K562 (cell line): ENCODE results near the gene SYNJ2. TPM values are rescaled to one million over a fixed set of nuclear protein-coding genes. Genes with fewer than 3 reads are reported as not detected.

ENCODE experiments used
- ATAC-seq: fragments of 200-7000 bp; cut with Tn5 transposase; 3 replicates; pipeline ENCODE4 v1.9.1; 2020; ENCODE audit warnings: moderate library complexity
- BruUV-seq: library from RNA; stranded (reverse); fragments of 400-500 nt; replicated peaks from 2 replicates; lab custom pipeline; 2021; lab: Mats Ljungman, UMichigan
- CTCF ChIA-PET: fragments of 300-600 bp; formaldehyde crosslinking; extraction: SDS; loops from one replicate; lab custom pipeline; 2021; ENCODE audit warnings: low intra/inter-chr PET ratio; lab: Yijun Ruan, JAX
- POLR2A ChIA-PET: fragments of 300-600, 350-650 bp; sonication (Branson Sonifier 250); formaldehyde crosslinking; extraction: SDS; loops from one replicate; lab custom pipeline; 2021; ENCODE audit warnings: antibody characterized with exemption, inconsistent platforms; lab: Yijun Ruan, JAX
- DNase-seq, 4 experiments: peaks; one replicate each; pipeline versions ENCODE4 v3.0.0 to v3.0.0-alpha.2; 2011 to 2018; ENCODE audit warnings: low spot score in 3 of 4, mixed read lengths in 3 of 4; ENCODE audit errors: extremely low read depth in 1 of 4
- FAIRE-seq: peaks from 2 replicates; lab custom pipeline; 2011; peaks lifted over from hg19 to GRCh38; lab: Jason Lieb, UNC
- H2AFZ ChIP-seq: 2 replicates; pipeline ENCODE4 v1.6.0; 2011; ENCODE audit warnings: low read depth, low read length, control low read depth, inconsistent platforms
- H3K27ac ChIP-seq: fragments of 200-600 bp; 3 replicates; pipeline ENCODE4 v1.8.0; 2011; ENCODE audit warnings: low read depth, mild to moderate bottlenecking, control low read depth, inconsistent platforms, low read length, moderate library complexity, mixed read lengths; ENCODE audit errors: extremely low read depth
- H3K27me3 ChIP-seq, 2 experiments: fragments of 300-600 bp in 1 of 2; 2 replicates in 1 of 2; 3 replicates in 1 of 2; pipeline versions ENCODE4 v1.6.0 to v1.8.0; 2011; ENCODE audit warnings: inconsistent platforms in 2 of 2, low read length in 2 of 2, mild to moderate bottlenecking in 1 of 2, mixed read lengths in 1 of 2, moderate library complexity in 1 of 2; ENCODE audit not compliant: control insufficient read depth in 2 of 2, insufficient read depth in 2 of 2
- H3K36me3 ChIP-seq: fragments of 300-600 bp; 3 replicates; pipeline ENCODE4 v1.8.0; 2011; ENCODE audit warnings: mild to moderate bottlenecking, low read length, inconsistent platforms; ENCODE audit not compliant: control insufficient read depth, insufficient read depth
- H3K4me1 ChIP-seq, 2 experiments: fragments of 200-600 bp in 1 of 2; replicated peaks in 1 of 2; 2 replicates in 1 of 2; 3 replicates in 1 of 2; pipeline versions ENCODE4 v1.5.1 to v1.8.0; 2011; ENCODE audit warnings: inconsistent platforms in 2 of 2, low read length in 2 of 2, mild to moderate bottlenecking in 1 of 2, mixed read lengths in 1 of 2, moderate library complexity in 1 of 2; ENCODE audit not compliant: control insufficient read depth in 2 of 2, insufficient read depth in 2 of 2
- H3K4me2 ChIP-seq: 2 replicates; pipeline ENCODE4 v1.6.1; 2011; ENCODE audit warnings: low read length, control low read depth, inconsistent platforms, mixed read lengths; ENCODE audit not compliant: insufficient read depth
- H3K4me3 ChIP-seq: fragments of 200-600 bp; sonication (generic), shearing (Covaris generic); 2 replicates; pipeline ENCODE4 v1.5.1; 2016; ENCODE audit warnings: control low read depth, inconsistent platforms
- H3K79me2 ChIP-seq: fragments of 200-600 bp; 3 replicates; pipeline ENCODE4 v1.8.0; 2011; ENCODE audit warnings: low read length, inconsistent platforms; ENCODE audit not compliant: control insufficient read depth, insufficient read depth
- H3K9ac ChIP-seq, 2 experiments: 2 replicates each; pipeline versions ENCODE4 v1.6.0 to v1.6.1; 2011; ENCODE audit warnings: low read depth in 2 of 2, low read length in 2 of 2, control low read depth in 1 of 2, inconsistent platforms in 1 of 2, mild to moderate bottlenecking in 1 of 2, mixed read lengths in 1 of 2; ENCODE audit not compliant: insufficient read depth in 1 of 2
- H3K9me1 ChIP-seq: one replicate; pipeline ENCODE4 v1.6.0; 2011; ENCODE audit warnings: inconsistent platforms, mild to moderate bottlenecking, low read length, moderate library complexity; ENCODE audit not compliant: control insufficient read depth, insufficient read depth
- H3K9me3 ChIP-seq: replicated peaks from 2 replicates; pipeline ENCODE4 v1.5.1; 2011; ENCODE audit warnings: low read depth, low read length, inconsistent platforms; ENCODE audit not compliant: control insufficient read depth, insufficient read depth
- H4K20me1 ChIP-seq: replicated peaks from 2 replicates; pipeline ENCODE4 v1.6.1; 2011; ENCODE audit warnings: low read length, inconsistent platforms, mixed read lengths; ENCODE audit not compliant: control insufficient read depth, insufficient read depth
- DIDO1 ChIP-seq: fragments of 450-650 bp; IDR thresholded peaks from 2 replicates; pipeline ENCODE4 v1.6.1; 2016; ENCODE audit warnings: low read depth, missing biosample characterization, missing genetic modification characterization
- JUND ChIP-seq, 2 experiments: IDR thresholded peaks; 2 replicates in 1 of 2; 3 replicates in 1 of 2; pipeline ENCODE4 v1.6.1; 2011; ENCODE audit warnings: borderline replicate concordance in 2 of 2, low read depth in 2 of 2, low read length in 2 of 2, improper control_type of control experiment in 1 of 2, missing biosample characterization in 1 of 2, missing genetic modification characterization in 1 of 2, missing genetic modification reagents in 1 of 2
- PTBP1 ChIP-seq: fragments of 200-400 bp; formaldehyde crosslinking; IDR thresholded peaks from 2 replicates; pipeline ENCODE4 v1.6.1; 2017; ENCODE audit warnings: low read depth, low read length
- RAD21 ChIP-seq, 2 experiments: fragments of 250-450 bp in 1 of 2; fragments of 450-650 bp in 1 of 2; sonication (Bioruptor Pico) in 1 of 2; formaldehyde crosslinking in 1 of 2; IDR thresholded peaks in 1 of 2; conservative IDR thresholded peaks in 1 of 2; 2 replicates each; pipeline versions ENCODE4 v1.4.0 to v1.8.0; 2020 to 2022; ENCODE audit warnings: mild to moderate bottlenecking in 2 of 2, moderate library complexity in 1 of 2
- SMAD2 ChIP-seq: fragments of 150-350 bp; IDR thresholded peaks from 2 replicates; pipeline ENCODE4 v1.6.1; 2014; ENCODE audit warnings: low read depth, mild to moderate bottlenecking, low read length
- TEAD1 ChIP-seq, 2 experiments: fragments of 450-650 bp in 1 of 2; sonication (generic) in 1 of 2; formaldehyde crosslinking; IDR thresholded peaks; 2 replicates each; pipeline versions ENCODE4 v1.4.0 to v1.8.0; 2020 to 2022; ENCODE audit warnings: mild to moderate bottlenecking in 2 of 2, missing genetic modification reagents in 1 of 2
- TRIM24 ChIP-seq, 2 experiments: fragments of 450-650 bp; IDR thresholded peaks; 2 replicates each; pipeline ENCODE4 v1.6.1; 2016
- ZNF124 ChIP-seq: sonication (generic); formaldehyde crosslinking; IDR thresholded peaks from 2 replicates; pipeline ENCODE4 v1.8.1; 2022; ENCODE audit warnings: missing genetic modification reagents
- WGBS: fragments of 100-300 bp; shearing (Covaris generic); methylation state at CpG from one replicate; pipeline ENCODE4 v1.1.6; 2016; ENCODE audit warnings: low coverage, mixed read lengths; ENCODE audit not compliant: insufficient coverage; ENCODE audit errors: missing lambda C conversion rate; 5-methylcytosine and 5-hydroxymethylcytosine counted together
- in situ Hi-C: fragments of 300-500 bp; cut with MboI; formaldehyde crosslinking; loops from 4 replicates; pipeline ENCODE4 v1.15.0; 2018; ENCODE audit warnings: inconsistent platforms, mixed read lengths
- intact Hi-C: fragments of 100-400 bp; cut with micrococcal nuclease; formaldehyde crosslinking; loops from 2 replicates; pipeline ENCODE4 v1.14.2; 2022
- polyA plus RNA-seq, 8 experiments: library from polyadenylated mRNA; depleted of rRNA in 4 of 8; stranded (reverse) in 5 of 8; unstranded in 3 of 8; fragments of >200 nt; fragmentation: Nextera tagmentation in 2 of 8; fragmentation: Illumina TruSeq in 1 of 8; extraction: Ambion mirVana in 2 of 8; extraction: Trizol in 1 of 8; gene quantifications; 2 replicates each; pipeline versions ENCODE4 v1.2.1 to v1.2.3, GENCODE V29; 2011 to 2014; ENCODE audit warnings: inconsistent platforms in 1 of 8, missing spikeins in 1 of 8
- total RNA-seq, 7 experiments: library from RNA; depleted of rRNA in 6 of 7; stranded (reverse); fragments of >200 nt in 6 of 7; fragmentation: Illumina TruSeq in 2 of 7; extraction: Trizol in 2 of 7; gene quantifications; 2 replicates each; pipeline versions ENCODE4 v1.2.1 to v1.2.3, GENCODE V29; 2011 to 2021; ENCODE audit warnings: low replicate concordance in 1 of 7
- TF ChIP-seq, protein P1 (sequence below): sonication (generic); formaldehyde crosslinking; IDR thresholded peaks from 2 replicates; pipeline ENCODE4 v1.8.0; 2023; ENCODE audit warnings: mild to moderate bottlenecking, missing genetic modification reagents
- TF ChIP-seq, protein P2 (sequence below), 3 experiments: IDR thresholded peaks in 2 of 3; conservative IDR thresholded peaks in 1 of 3; 2 replicates each; pipeline ENCODE4 v1.5.1; 2011 to 2012; ENCODE audit warnings: low read length in 3 of 3, mild to moderate bottlenecking in 3 of 3, control low read depth in 2 of 3, improper control_type of control experiment in 1 of 3, inconsistent platforms in 1 of 3, low read depth in 1 of 3, mixed read lengths in 1 of 3, moderate library complexity in 1 of 3; ENCODE audit not compliant: insufficient read depth in 2 of 3
- TF ChIP-seq, protein P3 (sequence below): fragments of 450-650 bp; IDR thresholded peaks from one replicate; pipeline ENCODE4 v1.6.1; 2018; ENCODE audit warnings: mild to moderate bottlenecking, moderate library complexity; ENCODE audit not compliant: partially characterized antibody
- TF ChIP-seq, protein P4 (sequence below): fragments of 450-650 bp; formaldehyde crosslinking; IDR thresholded peaks from 2 replicates; pipeline ENCODE4 v1.4.0; 2020; ENCODE audit warnings: mild to moderate bottlenecking

Gene SYNJ2
- total and polyA plus RNA-seq, 9 of the 15 experiments (the other 6 are each of a cell fraction or from before 2014, with no cell fraction given) = 3.0 to 27.7 (median 17.8) TPM

DNA sequence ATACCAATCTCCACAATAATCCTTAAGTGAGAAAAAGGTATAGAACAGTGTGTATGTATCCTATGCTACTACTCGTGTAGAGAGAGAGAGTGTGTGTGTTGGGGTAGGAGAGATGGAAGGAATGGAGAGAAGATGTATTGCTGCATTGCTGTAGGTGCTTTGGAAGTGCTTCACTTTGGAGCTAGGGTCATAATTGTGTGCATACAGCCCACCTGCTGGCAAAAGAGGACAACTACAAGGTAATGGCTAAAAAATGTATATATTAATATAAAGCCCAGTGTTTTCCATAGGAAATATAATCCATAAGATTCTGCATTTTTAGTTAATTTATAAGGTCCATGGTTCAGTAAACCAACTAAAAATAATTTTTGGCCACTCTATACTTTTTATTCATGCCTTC is 150.3 kb downstream of the SYNJ2 start:
- POLR2A ChIA-PET = interaction anchor here (0.6 to 1.0 kb wide), 3 partner anchors 29 to 661 kb away, joined by 3 read pairs; no protein-coding TSS in a partner anchor
- TF ChIP-seq, protein P1, sequence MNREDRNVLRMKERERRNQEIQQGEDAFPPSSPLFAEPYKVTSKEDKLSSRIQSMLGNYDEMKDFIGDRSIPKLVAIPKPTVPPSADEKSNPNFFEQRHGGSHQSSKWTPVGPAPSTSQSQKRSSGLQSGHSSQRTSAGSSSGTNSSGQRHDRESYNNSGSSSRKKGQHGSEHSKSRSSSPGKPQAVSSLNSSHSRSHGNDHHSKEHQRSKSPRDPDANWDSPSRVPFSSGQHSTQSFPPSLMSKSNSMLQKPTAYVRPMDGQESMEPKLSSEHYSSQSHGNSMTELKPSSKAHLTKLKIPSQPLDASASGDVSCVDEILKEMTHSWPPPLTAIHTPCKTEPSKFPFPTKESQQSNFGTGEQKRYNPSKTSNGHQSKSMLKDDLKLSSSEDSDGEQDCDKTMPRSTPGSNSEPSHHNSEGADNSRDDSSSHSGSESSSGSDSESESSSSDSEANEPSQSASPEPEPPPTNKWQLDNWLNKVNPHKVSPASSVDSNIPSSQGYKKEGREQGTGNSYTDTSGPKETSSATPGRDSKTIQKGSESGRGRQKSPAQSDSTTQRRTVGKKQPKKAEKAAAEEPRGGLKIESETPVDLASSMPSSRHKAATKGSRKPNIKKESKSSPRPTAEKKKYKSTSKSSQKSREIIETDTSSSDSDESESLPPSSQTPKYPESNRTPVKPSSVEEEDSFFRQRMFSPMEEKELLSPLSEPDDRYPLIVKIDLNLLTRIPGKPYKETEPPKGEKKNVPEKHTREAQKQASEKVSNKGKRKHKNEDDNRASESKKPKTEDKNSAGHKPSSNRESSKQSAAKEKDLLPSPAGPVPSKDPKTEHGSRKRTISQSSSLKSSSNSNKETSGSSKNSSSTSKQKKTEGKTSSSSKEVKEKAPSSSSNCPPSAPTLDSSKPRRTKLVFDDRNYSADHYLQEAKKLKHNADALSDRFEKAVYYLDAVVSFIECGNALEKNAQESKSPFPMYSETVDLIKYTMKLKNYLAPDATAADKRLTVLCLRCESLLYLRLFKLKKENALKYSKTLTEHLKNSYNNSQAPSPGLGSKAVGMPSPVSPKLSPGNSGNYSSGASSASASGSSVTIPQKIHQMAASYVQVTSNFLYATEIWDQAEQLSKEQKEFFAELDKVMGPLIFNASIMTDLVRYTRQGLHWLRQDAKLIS (CRISPR knock-in tag) = no peak
- TF ChIP-seq SMAD2 (no peak), RAD21 (CRISPR knock-in tag; conservative IDR thresholded peaks at IDR 0.05 in 1 of 2, IDR thresholded peaks at IDR 0.05 in 1 of 2) (peak; percentile 67 to 83), PTBP1 (no peak), JUND (IDR thresholded peaks at IDR 0.05; ENCODE audit: borderline replicate concordance, low read depth, low read length) (peak; percentile 16; the same call in 1 of the 2 replicates), JUND (tag; IDR thresholded peaks at IDR 0.05; ENCODE audit: borderline replicate concordance, low read depth, low read length) (no peak), DIDO1 (tag) (no peak), TEAD1 (CRISPR knock-in tag; IDR thresholded peaks at IDR 0.05) (no peak), TRIM24 (IDR thresholded peaks at IDR 0.05) (no peak), ZNF124 (no peak)
- TF ChIP-seq, protein P2, sequence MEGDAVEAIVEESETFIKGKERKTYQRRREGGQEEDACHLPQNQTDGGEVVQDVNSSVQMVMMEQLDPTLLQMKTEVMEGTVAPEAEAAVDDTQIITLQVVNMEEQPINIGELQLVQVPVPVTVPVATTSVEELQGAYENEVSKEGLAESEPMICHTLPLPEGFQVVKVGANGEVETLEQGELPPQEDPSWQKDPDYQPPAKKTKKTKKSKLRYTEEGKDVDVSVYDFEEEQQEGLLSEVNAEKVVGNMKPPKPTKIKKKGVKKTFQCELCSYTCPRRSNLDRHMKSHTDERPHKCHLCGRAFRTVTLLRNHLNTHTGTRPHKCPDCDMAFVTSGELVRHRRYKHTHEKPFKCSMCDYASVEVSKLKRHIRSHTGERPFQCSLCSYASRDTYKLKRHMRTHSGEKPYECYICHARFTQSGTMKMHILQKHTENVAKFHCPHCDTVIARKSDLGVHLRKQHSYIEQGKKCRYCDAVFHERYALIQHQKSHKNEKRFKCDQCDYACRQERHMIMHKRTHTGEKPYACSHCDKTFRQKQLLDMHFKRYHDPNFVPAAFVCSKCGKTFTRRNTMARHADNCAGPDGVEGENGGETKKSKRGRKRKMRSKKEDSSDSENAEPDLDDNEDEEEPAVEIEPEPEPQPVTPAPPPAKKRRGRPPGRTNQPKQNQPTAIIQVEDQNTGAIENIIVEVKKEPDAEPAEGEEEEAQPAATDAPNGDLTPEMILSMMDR (IDR thresholded peaks at IDR 0.05 in 2 of 3, conservative IDR thresholded peaks at IDR 0.05 in 1 of 3; ENCODE audit: insufficient read depth in 2 of 3, low read depth in 1 of 3, low read length in 3 of 3) = peak; percentile 69 to 86 (median 75)
- TF ChIP-seq, protein P3, sequence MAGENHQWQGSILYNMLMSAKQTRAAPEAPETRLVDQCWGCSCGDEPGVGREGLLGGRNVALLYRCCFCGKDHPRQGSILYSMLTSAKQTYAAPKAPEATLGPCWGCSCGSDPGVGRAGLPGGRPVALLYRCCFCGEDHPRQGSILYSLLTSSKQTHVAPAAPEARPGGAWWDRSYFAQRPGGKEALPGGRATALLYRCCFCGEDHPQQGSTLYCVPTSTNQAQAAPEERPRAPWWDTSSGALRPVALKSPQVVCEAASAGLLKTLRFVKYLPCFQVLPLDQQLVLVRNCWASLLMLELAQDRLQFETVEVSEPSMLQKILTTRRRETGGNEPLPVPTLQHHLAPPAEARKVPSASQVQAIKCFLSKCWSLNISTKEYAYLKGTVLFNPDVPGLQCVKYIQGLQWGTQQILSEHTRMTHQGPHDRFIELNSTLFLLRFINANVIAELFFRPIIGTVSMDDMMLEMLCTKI = no peak
- TF ChIP-seq, protein P4, sequence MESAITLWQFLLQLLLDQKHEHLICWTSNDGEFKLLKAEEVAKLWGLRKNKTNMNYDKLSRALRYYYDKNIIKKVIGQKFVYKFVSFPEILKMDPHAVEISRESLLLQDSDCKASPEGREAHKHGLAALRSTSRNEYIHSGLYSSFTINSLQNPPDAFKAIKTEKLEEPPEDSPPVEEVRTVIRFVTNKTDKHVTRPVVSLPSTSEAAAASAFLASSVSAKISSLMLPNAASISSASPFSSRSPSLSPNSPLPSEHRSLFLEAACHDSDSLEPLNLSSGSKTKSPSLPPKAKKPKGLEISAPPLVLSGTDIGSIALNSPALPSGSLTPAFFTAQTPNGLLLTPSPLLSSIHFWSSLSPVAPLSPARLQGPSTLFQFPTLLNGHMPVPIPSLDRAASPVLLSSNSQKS (CRISPR knock-in tag) = no peak

More for the DNA sequence above, 150.3 kb downstream of the SYNJ2 start:
- H3K79me2 ChIP-seq = no peaks in the 10 kb centered on the region
- ATAC-seq (peak; percentile 96), DNase-seq (peak; percentile 31 to 66 (median 54)), FAIRE-seq (peak; percentile 83)
- H3K4me2 ChIP-seq = no peak overlapping the region
- H4K20me1 ChIP-seq = no peaks in the 10 kb centered on the region
- no peaks in the 10 kb centered on the region for H3K4me1 ChIP-seq
- no peaks in the 10 kb centered on the region; a peak in 1 of 5 replicates for H3K27me3 ChIP-seq
- CTCF ChIA-PET = interaction anchor here (0.6 to 0.7 kb wide), 2 partner anchors 60 to 817 kb away, joined by 3 read pairs; no protein-coding TSS in a partner anchor
- H3K4me3 ChIP-seq = no peak overlapping the region
- no peak overlapping the region for H3K9ac ChIP-seq
- WGBS = 5% methylated on average over 1 of the region's 1 CpG
- H3K27ac ChIP-seq = no peak overlapping the region
- no peak overlapping the region for H2AFZ ChIP-seq
- H3K9me3 ChIP-seq = no peaks in the 10 kb centered on the region
- in situ Hi-C loops = no loop called here
- H3K36me3 ChIP-seq = no peaks in the 10 kb centered on the region
- H3K9me1 ChIP-seq = no peaks in the 10 kb centered on the region
- intact Hi-C loops = loop anchor here (5.0 to 10.0 kb wide), 3 partner anchors 150 to 817 kb away; partner anchors contain the start of gene SYNJ2
- no TSS peak for BruUV-seq
